Hematopoietic multipotent progenitor cell treated with erythropoietin and hydrocortisone succinate and interleukin-3 and kit ligand, for 17 days (in vitro differentiated cells): ENCODE data around the gene CAMSAP1.
A peak's percentile ranks its signal among the peaks of the same experiment; 100 is the strongest.
"Not testable (repeated sequence)": the region's sequence is repeated elsewhere in the genome, so short reads cannot be mapped to it uniquely, and the experiment has no call there.

Experiments
- DNase-seq: peaks from one replicate; pipeline ENCODE4 v3.0.0-alpha.2; 2015; ENCODE audit warnings: low spot score

CAMSAP1 gene

GRCh38 chr9:135921749-135922310, 14.5 kb upstream of the CAMSAP1 start:
- no peak for DNase-seq

DNA sequence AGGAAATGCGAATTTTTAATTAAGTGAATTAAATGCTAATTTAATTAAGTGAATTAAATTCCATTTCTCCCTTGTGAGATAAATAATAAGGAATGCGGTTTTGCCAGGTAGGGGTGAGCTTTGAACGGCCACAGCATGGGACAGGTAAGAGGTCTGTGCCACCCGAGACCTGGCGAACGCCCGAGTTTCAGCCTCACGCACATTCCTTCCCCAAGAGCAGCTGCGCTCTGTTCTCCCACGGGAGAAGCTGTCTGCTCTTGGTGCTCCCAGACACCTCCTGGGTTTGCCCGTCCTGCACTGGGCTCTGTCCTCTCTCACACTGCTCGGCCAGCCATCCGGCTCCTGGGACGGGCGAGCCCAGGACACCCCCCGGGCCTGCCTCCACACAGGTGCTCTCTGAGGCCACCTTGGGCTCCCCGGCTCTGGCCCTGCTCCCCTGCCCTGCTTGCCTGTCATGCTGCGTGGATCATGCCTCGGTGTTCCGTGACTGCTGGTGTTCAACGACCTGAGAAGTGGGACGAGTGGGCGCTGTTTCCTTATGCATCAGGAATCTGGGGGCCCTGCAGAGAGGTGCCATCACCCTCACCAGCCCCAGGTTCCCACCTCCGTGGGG, 13.7 kb upstream of the CAMSAP1 start:
- no peak for DNase-seq

- DNase-seq: no peak
Measured at GRCh38 chr9:135920256-135920930, 13.0 kb upstream of the CAMSAP1 start.

DNA sequence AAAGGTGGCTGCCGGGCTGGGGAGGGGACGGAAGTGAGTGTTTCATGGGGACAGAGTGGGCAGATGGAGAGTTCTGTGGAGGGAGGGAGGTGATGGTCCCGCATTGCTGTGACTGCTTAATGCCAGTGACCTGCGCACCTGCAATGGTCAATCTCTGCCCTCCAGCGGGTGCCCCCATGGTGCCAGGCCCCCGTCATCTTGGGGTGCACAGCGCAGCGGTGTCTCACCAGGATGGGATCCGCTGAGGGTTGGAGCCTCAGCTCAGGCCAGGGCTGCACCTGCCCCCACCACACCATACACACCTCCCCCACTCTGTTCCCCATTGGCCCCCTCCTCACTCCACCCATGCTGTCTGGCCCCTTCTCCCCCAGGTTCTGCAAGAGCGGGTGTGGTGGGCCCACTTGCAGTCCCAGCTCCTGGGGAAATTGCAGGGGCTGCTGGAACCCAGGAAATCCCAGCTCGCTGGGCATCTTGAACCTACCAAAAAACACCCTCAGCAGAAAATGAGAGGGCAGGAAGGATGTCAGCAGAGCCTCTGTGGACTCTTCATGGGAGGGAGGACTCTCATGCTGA, 12.1 kb upstream of the CAMSAP1 start:
- no peak for DNase-seq

DNA sequence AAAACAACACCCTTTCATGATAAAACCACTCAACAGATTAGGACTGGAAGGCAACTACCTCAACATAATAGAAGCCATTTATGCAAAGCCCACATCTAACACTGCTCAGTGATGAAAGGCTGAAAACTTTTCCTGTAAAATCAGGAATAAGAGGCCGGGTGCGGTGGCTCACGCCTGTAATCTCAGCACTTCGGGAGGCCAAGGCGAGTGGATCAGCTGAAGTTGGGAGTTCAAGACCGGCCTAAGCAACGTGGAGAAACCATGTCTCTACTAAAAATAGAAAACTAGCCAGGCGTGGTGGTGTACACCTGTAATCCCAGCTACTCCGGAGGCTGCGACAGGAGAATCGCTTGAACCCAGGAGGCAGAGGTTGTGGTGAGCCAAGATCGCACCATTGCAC, 8.9 kb upstream of the CAMSAP1 start:
- not testable (repeated sequence) for DNase-seq

- no peak for DNase-seq
Measured at GRCh38 chr9:135914921-135915320, 7.6 kb upstream of the CAMSAP1 start.

DNA sequence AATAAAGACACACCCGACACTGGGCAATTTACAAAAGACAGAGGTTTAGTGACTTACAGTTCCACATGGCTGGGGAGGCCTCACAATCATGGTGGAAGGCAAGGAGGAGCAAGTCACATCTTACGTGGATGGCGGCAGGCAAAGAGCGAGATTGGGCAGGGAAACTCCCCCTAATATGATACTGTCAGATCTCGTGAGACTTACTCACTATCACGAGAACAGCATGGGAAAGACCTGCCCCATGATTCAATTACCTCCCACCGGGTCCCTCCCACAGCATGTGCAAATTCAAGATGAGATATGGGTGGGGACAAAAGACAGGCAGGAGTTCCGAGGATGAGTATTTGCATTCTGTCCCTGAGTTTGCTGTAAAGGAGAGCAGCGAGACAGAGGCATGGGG, 3.9 kb upstream of the CAMSAP1 start:
- peak; percentile 9 for DNase-seq

DNA sequence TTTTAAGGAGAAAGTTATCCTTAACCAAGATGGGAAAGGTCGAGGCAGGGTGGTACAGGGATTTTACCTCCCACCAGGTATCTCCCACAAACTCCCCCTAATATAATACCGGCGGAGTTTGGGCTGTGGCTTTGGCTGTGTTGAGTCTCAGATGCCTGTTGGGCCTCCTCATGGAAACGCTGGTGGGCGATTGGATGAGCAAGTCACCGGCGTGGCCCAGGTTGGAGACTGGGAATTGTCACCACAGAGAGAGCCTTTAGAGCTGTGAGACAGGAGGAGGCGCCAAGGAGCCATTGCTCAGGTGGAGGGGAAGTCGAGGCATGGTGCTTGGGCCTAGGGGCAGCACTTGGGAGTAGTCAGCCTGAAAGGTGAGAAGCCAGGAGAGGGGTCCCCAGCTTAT, 3.4 kb upstream of the CAMSAP1 start:
- DNase-seq: no peak

DNA sequence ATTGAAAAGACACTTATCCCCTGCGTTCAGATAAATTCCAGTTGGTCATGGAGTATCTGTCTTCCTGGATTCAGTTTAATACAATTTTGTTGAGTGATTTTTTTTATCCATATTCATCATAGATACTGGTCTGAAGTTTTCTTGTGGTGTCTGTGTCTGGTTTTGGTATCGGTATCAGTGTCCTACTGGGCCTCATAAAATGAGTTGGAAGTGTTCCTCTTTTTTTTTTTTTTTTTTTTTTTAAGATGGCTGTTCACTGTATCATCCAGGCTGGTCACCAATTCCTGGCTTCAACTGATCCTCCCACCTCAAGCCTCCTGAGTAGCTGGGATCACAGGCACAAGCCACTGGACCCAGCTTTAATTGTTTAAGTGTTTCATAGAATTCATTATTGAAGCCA, 2.9 kb upstream of the CAMSAP1 start:
- DNase-seq: no peak

- DNase-seq: no peak
Measured at GRCh38 chr9:135909371-135909770, 2.0 kb upstream of the CAMSAP1 start.

GRCh38 chr9:135908754-135909204, 1.4 kb upstream of the CAMSAP1 start:
- DNase-seq: peak; percentile 13

DNA sequence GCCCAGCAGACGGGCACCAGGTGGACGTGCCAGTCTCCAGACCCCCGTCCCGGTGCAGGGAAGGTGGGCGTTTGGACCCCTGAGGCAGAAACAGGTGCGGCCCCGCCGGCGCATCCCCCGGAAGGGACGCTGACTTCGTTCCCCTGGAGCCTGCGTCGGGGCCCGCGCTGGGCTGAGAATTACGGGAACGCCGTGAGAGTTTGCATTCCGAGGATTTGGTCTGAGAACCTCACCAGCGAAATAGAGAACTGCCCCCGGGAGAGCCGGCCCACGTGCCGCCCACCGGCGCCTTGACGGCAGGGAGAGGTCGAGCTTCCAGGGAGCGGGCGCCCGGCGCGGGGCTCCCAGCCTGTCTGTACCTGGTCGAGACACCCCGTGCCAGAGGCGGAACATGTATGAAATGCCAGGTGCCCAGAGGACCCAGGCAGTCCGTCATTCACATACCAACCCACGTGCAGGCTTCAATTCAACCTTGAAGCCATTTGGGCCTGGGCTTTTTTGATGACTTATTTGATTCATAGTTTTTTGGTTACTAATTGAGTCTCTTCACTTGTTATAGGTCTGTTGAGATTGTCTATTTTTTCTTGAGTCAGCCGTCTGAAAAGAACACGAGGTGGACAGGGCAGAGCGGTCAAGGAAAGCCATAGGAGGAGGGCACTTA, 877 bp upstream of the CAMSAP1 start:
- DNase-seq: no peak

GRCh38 chr9:135907006-135907430, 328 bp downstream of the CAMSAP1 start:
- DNase-seq: no peak

DNA sequence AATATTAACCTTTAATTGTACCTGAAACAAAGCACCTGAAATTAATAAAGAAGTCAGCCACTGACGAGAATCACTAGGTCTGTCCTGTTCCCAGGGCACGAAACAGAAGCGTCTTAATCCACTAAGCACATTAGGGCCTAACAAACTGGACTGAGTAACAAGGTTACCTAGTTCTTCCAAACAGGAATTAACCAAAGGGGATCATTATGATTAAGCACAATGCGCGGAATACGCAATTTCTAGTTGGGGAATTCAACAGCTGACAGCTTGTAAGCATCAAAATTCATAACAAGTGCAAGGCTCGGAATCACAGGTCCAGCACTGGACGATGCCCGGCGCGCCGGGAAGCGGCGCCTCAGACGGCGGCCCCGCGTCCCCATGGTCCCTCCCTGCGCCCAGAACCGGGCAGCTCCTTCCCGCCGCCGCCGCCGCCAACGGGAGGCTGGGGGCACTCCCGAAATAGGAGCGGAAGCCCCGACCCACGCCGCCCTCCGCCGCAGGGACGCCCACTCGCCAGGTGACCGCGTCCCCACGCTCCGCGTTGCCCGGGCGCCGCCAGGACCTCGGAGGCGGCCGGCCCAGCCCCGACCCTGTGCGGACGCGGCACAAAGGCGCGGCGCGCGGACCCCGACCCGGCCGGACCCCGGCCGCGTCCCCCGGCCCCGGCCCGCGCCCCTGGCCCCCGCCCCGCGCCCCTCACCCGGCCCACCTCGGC, 898 bp downstream of the CAMSAP1 start:
- peak; percentile 31 for DNase-seq

- peak; percentile 31 for DNase-seq
Measured at GRCh38 chr9:135905380-135906258, 1.7 kb downstream of the CAMSAP1 start.

- DNase-seq: no peak
Measured at GRCh38 chr9:135903786-135904520, 3.4 kb downstream of the CAMSAP1 start.

DNA sequence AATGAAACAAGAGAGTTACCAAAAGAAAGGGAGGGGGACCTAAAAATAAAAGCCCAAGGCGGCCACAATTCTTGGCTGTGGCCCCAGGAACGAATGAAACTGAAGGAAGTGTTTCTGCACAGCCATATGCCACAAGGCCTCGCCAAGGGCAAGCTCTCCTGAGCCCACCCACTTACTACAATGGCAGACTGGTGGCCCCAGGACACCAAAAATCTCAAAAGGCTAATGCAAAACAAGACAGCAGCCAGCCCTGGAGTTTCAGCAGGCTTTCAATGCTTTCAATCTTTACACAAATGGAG, 4.0 kb downstream of the CAMSAP1 start:
- DNase-seq: no peak

GRCh38 chr9:135902655-135903357, 4.5 kb downstream of the CAMSAP1 start:
- DNase-seq: no peak

- DNase-seq: no peak
Measured at GRCh38 chr9:135901826-135902225, 5.5 kb downstream of the CAMSAP1 start.
